Pancreas (tissue), 10 donors: ENCODE measurements around the gene RIPOR2. TPM values are rescaled to one million over a fixed set of nuclear protein-coding genes. Genes with fewer than 3 reads are reported as not detected.

ENCODE experiments used
- ATAC-seq, 4 donors: fragments of 200-7000 bp; cut with Tn5 transposase; one replicate each; pipeline versions ENCODE4 v1.8.0 to v1.9.1; 2020; ENCODE audit warnings: mild to moderate bottlenecking in 4 of 4, moderate library complexity in 4 of 4
- DNase-seq, 6 donors: peaks; one replicate each; pipeline ENCODE4 v3.0.0-alpha.2; 2020
- FAIRE-seq: peaks from 2 replicates; lab custom pipeline; 2012; peaks lifted over from hg19 to GRCh38; lab: Jason Lieb, UNC
- H3K27ac ChIP-seq, 4 donors: fragments of 200-600 bp; sonication (generic); 1 replicate in 3 of 4; 2 replicates in 1 of 4; pipeline versions ENCODE4 v1.5.0 to v1.8.0; 2020
- H3K27me3 ChIP-seq, 4 donors: fragments of 200-600 bp; one replicate each; pipeline ENCODE4 v1.8.0; 2021
- H3K36me3 ChIP-seq, 3 donors: fragments of 200-600 bp; sonication (generic) in 1 of 3; one replicate each; pipeline versions ENCODE4 v1.5.0 to v1.8.0; 2020 to 2021
- H3K4me1 ChIP-seq, 3 donors: fragments of 200-600 bp; one replicate each; pipeline ENCODE4 v1.8.0; 2021
- H3K4me3 ChIP-seq, 4 donors: fragments of 200-600 bp; sonication (generic) in 2 of 4; one replicate each; pipeline versions ENCODE4 v1.5.0 to v1.8.0; 2020 to 2021
- H3K9me3 ChIP-seq, 4 donors: fragments of 200-600 bp; one replicate each; pipeline ENCODE4 v1.8.0; 2021
- WGBS, 2 donors: extraction: QIAGEN DNeasy Blood & Tissue Kit; methylation state at CpG; one replicate each; pipeline ENCODE4 v1.1.7; 2013; 5-methylcytosine and 5-hydroxymethylcytosine counted together
- intact Hi-C, 3 donors: fragments of 100-400 bp; cut with DNase I; formaldehyde crosslinking; loops; one replicate each; pipeline versions ENCODE4 v1.11.1 to v1.14.2; 2022
- polyA plus RNA-seq, 2 donors: library from polyadenylated mRNA; stranded (reverse); fragments of 200-250 nt; gene quantifications; one replicate each; pipeline ENCODE4 v1.2.3, GENCODE V29; 2013
- total RNA-seq, 6 donors: library from RNA; stranded (reverse); fragmentation: NEBNext Ultra II Directional in 4 of 6; extraction: Animal tissue kit (Norgen Biotek cat#: 25700) in 4 of 6; gene quantifications; one replicate each; pipeline versions ENCODE4 v1.2.1 to v1.2.4, GENCODE V29; 2021 to 2023
- TF ChIP-seq, protein P1 (sequence below), 4 donors: fragments of 200-600 bp; sonication (generic) in 3 of 4; IDR thresholded peaks; one replicate each; pipeline versions ENCODE4 v1.5.0 to v1.8.0; 2021; ENCODE audit warnings: antibody characterized with exemption in 4 of 4
- donor health status: healthy with polysubstance abuse.
- donor health status: DM: no; HTN: no; CAD: no; lungs with moderate emphysema.
- donor health status: DM: no; HTN: no; CAD: no.
- donor health status: control.
- donor health status: control.
- donor health status: Bipolar disorder and iron deficiency.
- donor health status: DM: yes; HTN: yes; CAD: no.
- donor health status: DM: no; HTN: no; CAD: no.
- donor health status: DM: no; HTN: no; CAD: no.
- donor health status: DM: yes; HTN: yes; CAD: no.

The RIPOR2 gene
- total and polyA plus RNA-seq, 8 donors, result 0.28 to 3.7 (median 1.00) TPM

DNA sequence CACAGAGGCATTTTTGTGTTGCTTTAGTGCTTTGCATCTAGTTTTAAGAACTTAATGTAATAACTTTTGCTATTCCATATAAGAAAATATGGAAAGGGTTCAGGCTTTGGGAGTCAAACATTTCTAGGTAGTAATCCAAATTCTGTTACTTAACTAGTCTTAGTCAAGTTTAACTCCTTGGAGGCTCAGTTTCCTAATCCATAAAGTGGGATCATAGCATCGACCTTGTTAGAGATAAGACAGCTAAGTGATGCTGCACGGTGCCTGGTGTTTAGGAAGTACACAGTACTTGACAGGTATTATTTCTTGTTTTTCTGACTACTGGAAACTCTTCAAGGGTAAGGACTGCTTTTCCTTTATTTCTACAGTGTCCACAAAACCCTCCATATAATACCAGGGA lies 112.6 kb downstream of the RIPOR2 start:
- 74 to 80% methylated on average over 2 of the region's 2 CpGs for WGBS, 2 donors
- DNase-seq (no peak), FAIRE-seq (no peak), ATAC-seq (no peak)
- no peaks in the 10 kb centered on the region for H3K36me3 ChIP-seq
- H3K27me3 ChIP-seq, result no peaks in the 10 kb centered on the region
- H3K27ac ChIP-seq, result no peak overlapping the region
- TF ChIP-seq, protein P1, sequence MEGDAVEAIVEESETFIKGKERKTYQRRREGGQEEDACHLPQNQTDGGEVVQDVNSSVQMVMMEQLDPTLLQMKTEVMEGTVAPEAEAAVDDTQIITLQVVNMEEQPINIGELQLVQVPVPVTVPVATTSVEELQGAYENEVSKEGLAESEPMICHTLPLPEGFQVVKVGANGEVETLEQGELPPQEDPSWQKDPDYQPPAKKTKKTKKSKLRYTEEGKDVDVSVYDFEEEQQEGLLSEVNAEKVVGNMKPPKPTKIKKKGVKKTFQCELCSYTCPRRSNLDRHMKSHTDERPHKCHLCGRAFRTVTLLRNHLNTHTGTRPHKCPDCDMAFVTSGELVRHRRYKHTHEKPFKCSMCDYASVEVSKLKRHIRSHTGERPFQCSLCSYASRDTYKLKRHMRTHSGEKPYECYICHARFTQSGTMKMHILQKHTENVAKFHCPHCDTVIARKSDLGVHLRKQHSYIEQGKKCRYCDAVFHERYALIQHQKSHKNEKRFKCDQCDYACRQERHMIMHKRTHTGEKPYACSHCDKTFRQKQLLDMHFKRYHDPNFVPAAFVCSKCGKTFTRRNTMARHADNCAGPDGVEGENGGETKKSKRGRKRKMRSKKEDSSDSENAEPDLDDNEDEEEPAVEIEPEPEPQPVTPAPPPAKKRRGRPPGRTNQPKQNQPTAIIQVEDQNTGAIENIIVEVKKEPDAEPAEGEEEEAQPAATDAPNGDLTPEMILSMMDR (IDR thresholded peaks at IDR 0.05), result no peak
- intact Hi-C loops, result no loop called here
- no peak overlapping the region for H3K4me3 ChIP-seq
- H3K9me3 ChIP-seq, result no peaks in the 10 kb centered on the region
- H3K4me1 ChIP-seq, result peaks cover 7 to 14% (median 12%) of the 10 kb centered on the region in 3 donors

GRCh38 chr6:24822696-24823095 lies 113.1 kb downstream of the RIPOR2 start:
- Histone ChIP-seq H3K36me3 (no peaks in the 10 kb centered on the region), H3K9me3 (no peaks in the 10 kb centered on the region), H3K4me1 (peaks cover 7 to 14% (median 12%) of the 10 kb centered on the region in 3 donors), H3K4me3 (no peak overlapping the region), H3K27me3 (no peaks in the 10 kb centered on the region), H3K27ac (no peak overlapping the region)
- TF ChIP-seq, protein P1 (IDR thresholded peaks at IDR 0.05), result no peak
- no peak for DNase-seq
- FAIRE-seq, result no peak
- no peak for ATAC-seq
- intact Hi-C loops, result no loop called here
- WGBS, 2 donors, result 97 to 100% methylated on average over 6 of the region's 6 CpGs

DNA sequence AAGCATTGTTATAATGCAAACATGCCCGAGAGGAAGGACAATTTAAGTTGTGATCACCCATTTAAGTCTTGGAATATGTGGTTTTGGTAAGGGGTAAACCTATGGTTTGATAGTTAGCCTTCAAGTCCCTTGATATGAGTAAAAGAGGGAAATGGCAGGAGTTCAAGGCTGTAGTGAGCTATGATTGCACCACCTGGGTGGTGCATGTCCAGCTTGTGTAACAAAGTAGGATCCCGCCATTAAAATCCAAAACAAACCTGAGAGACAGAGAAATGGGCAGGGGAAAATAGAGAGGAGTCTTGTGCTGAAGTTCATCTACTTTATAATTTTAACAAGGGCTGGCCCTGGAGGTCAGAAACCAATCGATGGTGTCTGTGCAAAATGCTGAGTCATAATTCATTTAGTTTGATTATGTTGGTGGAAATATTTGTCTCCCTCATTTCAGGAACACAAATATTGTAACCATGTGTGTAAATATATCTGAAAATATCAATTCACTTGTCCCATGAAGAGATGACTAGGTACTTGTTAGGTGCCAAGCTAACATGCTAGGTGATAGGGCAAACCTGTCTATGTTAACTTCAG lies 113.8 kb downstream of the RIPOR2 start:
- Histone ChIP-seq H3K27ac (no peak overlapping the region), H3K4me3 (no peak overlapping the region), H3K27me3 (no peaks in the 10 kb centered on the region), H3K36me3 (no peaks in the 10 kb centered on the region), H3K4me1 (peaks cover 7 to 14% (median 12%) of the 10 kb centered on the region in 3 donors), H3K9me3 (no peaks in the 10 kb centered on the region)
- 63 to 68% methylated on average over 3 of the region's 3 CpGs for WGBS, 2 donors
- intact Hi-C loops, result no loop called here
- FAIRE-seq, result no peak
- peak in 2 of 4 donors; percentile 18 to 38 for ATAC-seq
- TF ChIP-seq, protein P1 (IDR thresholded peaks at IDR 0.05), result no peak
- DNase-seq, result no peak

DNA sequence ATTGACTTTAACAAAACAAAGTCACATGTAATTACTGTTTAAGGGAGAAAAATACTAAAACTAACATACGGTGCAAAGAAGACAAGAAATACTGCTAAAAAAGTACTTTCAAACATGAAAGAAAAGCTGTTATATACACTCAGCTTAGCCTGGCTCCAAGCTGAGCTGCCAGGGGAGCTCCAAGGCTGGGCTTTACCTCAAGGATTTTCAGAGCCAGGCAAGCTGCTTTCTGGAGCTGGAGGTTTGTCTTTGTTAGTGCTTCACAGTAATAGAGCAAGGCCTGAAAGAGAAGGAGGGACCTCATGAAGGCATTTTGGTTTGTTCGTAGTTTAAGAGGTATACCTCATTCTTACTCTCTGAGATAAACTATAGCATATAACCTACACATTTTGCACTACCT lies 117.4 kb downstream of the RIPOR2 start:
- no peaks in the 10 kb centered on the region for H3K9me3 ChIP-seq
- H3K36me3 ChIP-seq, result no peaks in the 10 kb centered on the region
- H3K27me3 ChIP-seq, result no peaks in the 10 kb centered on the region
- TF ChIP-seq, protein P1 (IDR thresholded peaks at IDR 0.05), result no peak
- ATAC-seq (peak in 1 of 4 donors; percentile 58), DNase-seq (no peak), FAIRE-seq (no peak)
- H3K27ac ChIP-seq, result no peak overlapping the region
- intact Hi-C loops, result no loop called here
- 64 to 66% methylated on average over 2 of the region's 2 CpGs for whole genome bisulfite sequencing, 2 donors
- no peak overlapping the region for H3K4me3 ChIP-seq
- H3K4me1 ChIP-seq, result no peaks in the 10 kb centered on the region

GRCh38 chr6:24809728-24810127 lies 126.0 kb downstream of the RIPOR2 start:
- Histone ChIP-seq H3K36me3 (no peaks in the 10 kb centered on the region), H3K4me3 (no peak overlapping the region), H3K27me3 (no peaks in the 10 kb centered on the region), H3K9me3 (no peaks in the 10 kb centered on the region), H3K27ac (no peak overlapping the region), H3K4me1 (no peaks in the 10 kb centered on the region)
- intact Hi-C loops, result no loop called here
- 82 to 85% methylated on average over 3 of the region's 3 CpGs for WGBS, 2 donors
- DNase-seq (no peak), FAIRE-seq (no peak), ATAC-seq (no peak)
- TF ChIP-seq, protein P1 (IDR thresholded peaks at IDR 0.05), result no peak
